ENCODE results near the gene TMEM163. TPM values are rescaled to one million over a fixed set of nuclear protein-coding genes. Genes with fewer than 3 reads are reported as not detected.

Gene TMEM163
- total and polyA plus RNA-seq, 2 experiments from 2014 or later, result 1.1 TPM

DNA sequence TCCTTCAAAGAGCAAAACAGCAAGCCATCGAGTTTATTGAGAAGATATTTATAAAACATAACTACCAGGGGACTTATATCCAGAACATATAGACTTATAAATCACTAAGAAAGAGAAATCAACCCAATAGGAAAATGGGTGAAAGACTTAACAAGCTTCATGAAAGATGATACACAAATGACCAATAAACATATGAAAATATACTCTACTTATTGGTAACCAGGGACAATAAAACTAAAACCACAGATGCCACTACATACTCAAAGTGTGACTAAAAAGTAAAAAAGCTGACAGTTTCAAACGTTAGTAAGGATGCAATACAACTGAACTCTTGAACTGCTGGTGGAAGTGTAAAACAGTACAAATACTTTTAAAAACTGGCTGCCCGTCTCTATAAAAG is 154.3 kb downstream of the TMEM163 start:
- WGBS (ENCODE audit: low lambda C conversion rate, missing lambda C conversion rate), result 70% methylated on average over 3 of the region's 3 CpGs
- no peaks in the 10 kb centered on the region for H3K36me3 ChIP-seq (replicated peaks; ENCODE audit: insufficient read depth, low read depth)
- DNase-seq (ENCODE audit: low spot score), result no peak
- H3K4me1 ChIP-seq (ENCODE audit: insufficient read depth), result no peaks in the 10 kb centered on the region
- no peak overlapping the region for H2AFZ ChIP-seq
- H3K27me3 ChIP-seq, result no peaks in the 10 kb centered on the region
- no peaks in the 10 kb centered on the region for H4K20me1 ChIP-seq (ENCODE audit: insufficient read depth, poor library complexity, severe bottlenecking)
- H3K4me2 ChIP-seq, result no peak overlapping the region
- H3K4me3 ChIP-seq, result no peak overlapping the region
- no peak overlapping the region for H3K27ac ChIP-seq
- no peaks in the 10 kb centered on the region for H3K9me3 ChIP-seq (ENCODE audit: low read depth)
- H3K79me2 ChIP-seq, result no peaks in the 10 kb centered on the region
- TF ChIP-seq EZH2phosphoT487 (IDR thresholded peaks at IDR 0.05; ENCODE audit: low read depth, severe bottlenecking, unreplicated experiment) (no peak), EZH2 (IDR thresholded peaks at IDR 0.05; ENCODE audit: borderline replicate concordance) (no peak)
- TF ChIP-seq, protein P1, sequence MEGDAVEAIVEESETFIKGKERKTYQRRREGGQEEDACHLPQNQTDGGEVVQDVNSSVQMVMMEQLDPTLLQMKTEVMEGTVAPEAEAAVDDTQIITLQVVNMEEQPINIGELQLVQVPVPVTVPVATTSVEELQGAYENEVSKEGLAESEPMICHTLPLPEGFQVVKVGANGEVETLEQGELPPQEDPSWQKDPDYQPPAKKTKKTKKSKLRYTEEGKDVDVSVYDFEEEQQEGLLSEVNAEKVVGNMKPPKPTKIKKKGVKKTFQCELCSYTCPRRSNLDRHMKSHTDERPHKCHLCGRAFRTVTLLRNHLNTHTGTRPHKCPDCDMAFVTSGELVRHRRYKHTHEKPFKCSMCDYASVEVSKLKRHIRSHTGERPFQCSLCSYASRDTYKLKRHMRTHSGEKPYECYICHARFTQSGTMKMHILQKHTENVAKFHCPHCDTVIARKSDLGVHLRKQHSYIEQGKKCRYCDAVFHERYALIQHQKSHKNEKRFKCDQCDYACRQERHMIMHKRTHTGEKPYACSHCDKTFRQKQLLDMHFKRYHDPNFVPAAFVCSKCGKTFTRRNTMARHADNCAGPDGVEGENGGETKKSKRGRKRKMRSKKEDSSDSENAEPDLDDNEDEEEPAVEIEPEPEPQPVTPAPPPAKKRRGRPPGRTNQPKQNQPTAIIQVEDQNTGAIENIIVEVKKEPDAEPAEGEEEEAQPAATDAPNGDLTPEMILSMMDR (IDR thresholded peaks at IDR 0.05; ENCODE audit: poor library complexity), result no peak
- no peaks in the 10 kb centered on the region for H3K9me2 ChIP-seq (replicated peaks; ENCODE audit: insufficient read depth)

DNA sequence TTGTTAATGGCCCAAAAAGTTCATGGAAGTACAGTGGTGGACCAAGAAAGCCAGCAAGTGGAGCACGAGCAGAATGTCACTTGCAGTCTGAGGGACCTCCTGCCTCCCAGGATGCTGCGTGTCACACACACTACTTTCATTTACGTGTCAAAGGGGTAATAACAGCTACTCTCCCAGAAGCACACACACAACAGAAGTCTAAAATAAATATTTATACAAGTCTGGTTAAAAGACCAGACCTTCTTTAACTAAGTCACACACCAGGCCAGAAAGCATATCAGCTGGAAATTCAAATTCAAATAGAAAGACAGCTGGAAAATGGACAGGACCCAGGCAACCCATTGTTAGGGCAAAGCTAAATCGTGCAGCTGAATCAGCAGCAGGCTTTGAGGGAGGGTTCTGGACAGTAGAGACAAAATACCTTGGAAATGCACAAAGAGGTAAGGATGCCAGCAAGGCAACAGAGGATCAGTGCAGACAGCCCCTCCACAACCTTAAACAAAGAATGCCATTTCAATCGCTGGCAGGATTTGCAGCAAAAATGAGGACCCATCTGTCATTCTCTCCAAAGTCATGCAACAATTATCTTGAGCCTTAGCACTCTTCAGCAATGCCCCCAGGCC is 160.5 kb downstream of the TMEM163 start:
- Histone ChIP-seq H3K4me3 (no peak overlapping the region), H3K9me2 (replicated peaks; ENCODE audit: insufficient read depth) (no peaks in the 10 kb centered on the region), H3K79me2 (no peaks in the 10 kb centered on the region), H3K4me1 (ENCODE audit: insufficient read depth) (no peaks in the 10 kb centered on the region), H3K9me3 (ENCODE audit: low read depth) (no peaks in the 10 kb centered on the region), H3K4me2 (no peak overlapping the region), H3K36me3 (replicated peaks; ENCODE audit: insufficient read depth, low read depth) (no peaks in the 10 kb centered on the region), H4K20me1 (ENCODE audit: insufficient read depth, poor library complexity, severe bottlenecking) (no peaks in the 10 kb centered on the region), H3K27ac (no peak overlapping the region), H2AFZ (no peak overlapping the region), H3K27me3 (peaks cover 8% of the 10 kb centered on the region)
- 45% methylated on average over 5 of the region's 5 CpGs for WGBS (ENCODE audit: low lambda C conversion rate, missing lambda C conversion rate)
- no peak for TF ChIP-seq EZH2 (IDR thresholded peaks at IDR 0.05; ENCODE audit: borderline replicate concordance)
- TF ChIP-seq, protein P1 (IDR thresholded peaks at IDR 0.05; ENCODE audit: poor library complexity), result no peak
- no peak for TF ChIP-seq EZH2phosphoT487 (IDR thresholded peaks at IDR 0.05; ENCODE audit: low read depth, severe bottlenecking, unreplicated experiment)
- no peak for DNase-seq (ENCODE audit: low spot score)

DNA sequence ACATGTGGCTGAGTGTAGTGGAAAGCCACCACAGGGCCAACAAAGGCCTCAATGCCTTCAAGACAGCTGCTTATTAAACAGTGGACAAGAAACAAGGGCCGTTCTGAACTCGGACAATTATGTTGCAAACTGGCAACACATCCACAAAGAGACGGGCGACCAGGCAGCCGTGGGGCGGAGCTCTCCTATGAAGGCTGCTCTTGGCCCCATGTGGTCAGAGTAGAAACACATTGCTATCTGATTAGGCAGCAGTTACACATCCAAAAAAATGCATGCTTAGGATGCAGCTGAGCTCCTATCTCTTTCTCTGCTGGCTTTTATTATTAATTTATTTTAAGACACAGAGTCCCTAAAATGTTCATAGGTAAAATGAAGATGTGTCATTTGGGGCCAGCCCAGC is 163.4 kb downstream of the TMEM163 start:
- Histone ChIP-seq H3K4me3 (no peak overlapping the region), H3K4me1 (ENCODE audit: insufficient read depth) (no peaks in the 10 kb centered on the region), H3K27ac (no peak overlapping the region), H4K20me1 (ENCODE audit: insufficient read depth, poor library complexity, severe bottlenecking) (no peaks in the 10 kb centered on the region), H3K27me3 (peaks cover 8% of the 10 kb centered on the region), H3K79me2 (no peaks in the 10 kb centered on the region), H3K9me2 (replicated peaks; ENCODE audit: insufficient read depth) (no peaks in the 10 kb centered on the region), H3K4me2 (no peak overlapping the region), H3K36me3 (replicated peaks; ENCODE audit: insufficient read depth, low read depth) (no peaks in the 10 kb centered on the region), H2AFZ (no peak overlapping the region), H3K9me3 (ENCODE audit: low read depth) (no peaks in the 10 kb centered on the region)
- DNase-seq (ENCODE audit: low spot score), result no peak
- 95% methylated on average over 6 of the region's 6 CpGs for WGBS (ENCODE audit: low lambda C conversion rate, missing lambda C conversion rate)
- TF ChIP-seq EZH2 (IDR thresholded peaks at IDR 0.05; ENCODE audit: borderline replicate concordance), result no peak
- no peak for TF ChIP-seq EZH2phosphoT487 (IDR thresholded peaks at IDR 0.05; ENCODE audit: low read depth, severe bottlenecking, unreplicated experiment)
- TF ChIP-seq, protein P1 (IDR thresholded peaks at IDR 0.05; ENCODE audit: poor library complexity), result no peak

Data from hepatocyte (in vitro differentiated cells).